HL-60 (cell line): ENCODE measurements around the gene RNF128.

Experiments
- CTCF ChIP-seq: IDR thresholded peaks from one replicate; pipeline ENCODE4 v1.5.1; 2011; ENCODE audit warnings: low read length, control low read depth, inconsistent platforms; ENCODE audit not compliant: insufficient read depth
- GABPA ChIP-seq: IDR thresholded peaks from 2 replicates; pipeline ENCODE4 v1.6.1; 2012; ENCODE audit warnings: low read depth
- POLR2AphosphoS5 ChIP-seq: IDR thresholded peaks from 2 replicates; pipeline ENCODE4 v1.6.1; 2012; ENCODE audit warnings: low read depth
- REST ChIP-seq: IDR thresholded peaks from 2 replicates; pipeline ENCODE4 v1.6.1; 2012; ENCODE audit warnings: low read depth; ENCODE audit not compliant: insufficient replicate concordance
- SPI1 ChIP-seq: IDR thresholded peaks from 2 replicates; pipeline ENCODE4 v1.6.1; 2012; ENCODE audit warnings: low read depth, mild to moderate bottlenecking, borderline replicate concordance

- no peak for TF ChIP-seq REST
- TF ChIP-seq CTCF, result no peak
- TF ChIP-seq GABPA, result no peak
- TF ChIP-seq POLR2AphosphoS5, result no peak
- TF ChIP-seq SPI1, result no peak
Observed at GRCh38 chrX:106711375-106711774, 15.1 kb upstream of the RNF128 start.
